ENCODE measurements around the gene COL5A2. TPM values are rescaled to one million over a fixed set of nuclear protein-coding genes. Genes with fewer than 3 reads are reported as not detected.

Gene COL5A2
- total and polyA plus RNA-seq, 4 donors, result 3.2 to 83.5 (median 9.1) TPM

GRCh38 chr2:189014449-189015138, 165.0 kb downstream of the COL5A2 start:
- Histone ChIP-seq H3K4me1 (ENCODE audit: control insufficient read depth in 4 of 4, insufficient read depth in 4 of 4, low read length in 3 of 4) (no peaks in the 10 kb centered on the region), H3K36me3 (ENCODE audit: control insufficient read depth in 4 of 4, insufficient read depth in 3 of 4, low read depth in 1 of 4, low read length in 3 of 4) (no peaks in the 10 kb centered on the region), H3K27me3 (ENCODE audit: control insufficient read depth in 4 of 4, insufficient read depth in 4 of 4, low read length in 3 of 4) (no peaks in the 10 kb centered on the region), H3K27ac (ENCODE audit: low read depth in 1 of 2, low read length in 2 of 2) (no peak overlapping the region), H3K9me3 (ENCODE audit: control insufficient read depth in 4 of 4, low read length in 3 of 4) (no peaks in the 10 kb centered on the region), H3K9ac (ENCODE audit: low read depth in 1 of 2, low read length in 2 of 2) (no peak overlapping the region), H3K4me3 (ENCODE audit: low read depth in 1 of 3, low read length in 3 of 3) (no peak overlapping the region)
- DNase-seq (ENCODE audit: low spot score), result no peak
- 54% methylated on average over 2 of the region's 2 CpGs for WGBS
- TF ChIP-seq RAD21 (IDR thresholded peaks at IDR 0.05) (no peak), NR2F2 (IDR thresholded peaks at IDR 0.05) (no peak), FOXA1 (IDR thresholded peaks at IDR 0.05) (no peak)

GRCh38 chr2:189013671-189014448, 165.7 kb downstream of the COL5A2 start:
- Histone ChIP-seq H3K4me3 (ENCODE audit: low read depth in 1 of 3, low read length in 3 of 3) (no peak overlapping the region), H3K27me3 (ENCODE audit: control insufficient read depth in 4 of 4, insufficient read depth in 4 of 4, low read length in 3 of 4) (no peaks in the 10 kb centered on the region), H3K4me1 (ENCODE audit: control insufficient read depth in 4 of 4, insufficient read depth in 4 of 4, low read length in 3 of 4) (no peaks in the 10 kb centered on the region), H3K9me3 (ENCODE audit: control insufficient read depth in 4 of 4, low read length in 3 of 4) (no peaks in the 10 kb centered on the region), H3K9ac (ENCODE audit: low read depth in 1 of 2, low read length in 2 of 2) (no peak overlapping the region), H3K36me3 (ENCODE audit: control insufficient read depth in 4 of 4, insufficient read depth in 3 of 4, low read depth in 1 of 4, low read length in 3 of 4) (no peaks in the 10 kb centered on the region), H3K27ac (ENCODE audit: low read depth in 1 of 2, low read length in 2 of 2) (no peak overlapping the region)
- TF ChIP-seq ZBTB33 (IDR thresholded peaks at IDR 0.05) (no peak), REST (IDR thresholded peaks at IDR 0.05) (no peak), RXRA (IDR thresholded peaks at IDR 0.05) (no peak), EGR1 (IDR thresholded peaks at IDR 0.05; ENCODE audit: low read depth in 2 of 2) (no peak), JUND (IDR thresholded peaks at IDR 0.05) (no peak), NR2F2 (IDR thresholded peaks at IDR 0.05) (no peak), MAX (IDR thresholded peaks at IDR 0.05) (no peak), GABPA (IDR thresholded peaks at IDR 0.05 in 1 of 2, conservative IDR thresholded peaks at IDR 0.05 in 1 of 2) (no peak), FOXA1 (IDR thresholded peaks at IDR 0.05) (no peak), HNF4G (IDR thresholded peaks at IDR 0.05) (no peak), RAD21 (IDR thresholded peaks at IDR 0.05) (no peak), SP1 (IDR thresholded peaks at IDR 0.05) (no peak), ATF3 (IDR thresholded peaks at IDR 0.05) (no peak), FOXA2 (IDR thresholded peaks at IDR 0.05) (no peak), HNF4A (conservative IDR thresholded peaks at IDR 0.05) (no peak), YY1 (IDR thresholded peaks at IDR 0.05) (no peak), CTCF (IDR thresholded peaks at IDR 0.05; ENCODE audit: low read depth, low read length, missing input control) (no peak), TAF1 (conservative IDR thresholded peaks at IDR 0.05) (no peak)
- 73% methylated on average over 2 of the region's 2 CpGs for WGBS
- DNase-seq (ENCODE audit: low spot score), result no peak
